HG03159 (cell line): ENCODE data around the gene LEPROT.
"Not testable (repeated sequence)": the region's sequence is repeated elsewhere in the genome, so short reads cannot be mapped to it uniquely, and the experiment has no call there.

Experiments used
- ATAC-seq: cut with Tn5 transposase; IDR thresholded peaks from one replicate; pipeline ENCODE4 v1.9.1; 2021; ENCODE audit warnings: mild to moderate bottlenecking, moderate library complexity; ENCODE audit not compliant: unreplicated experiment

The LEPROT gene, protein sequence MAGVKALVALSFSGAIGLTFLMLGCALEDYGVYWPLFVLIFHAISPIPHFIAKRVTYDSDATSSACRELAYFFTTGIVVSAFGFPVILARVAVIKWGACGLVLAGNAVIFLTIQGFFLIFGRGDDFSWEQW

DNA sequence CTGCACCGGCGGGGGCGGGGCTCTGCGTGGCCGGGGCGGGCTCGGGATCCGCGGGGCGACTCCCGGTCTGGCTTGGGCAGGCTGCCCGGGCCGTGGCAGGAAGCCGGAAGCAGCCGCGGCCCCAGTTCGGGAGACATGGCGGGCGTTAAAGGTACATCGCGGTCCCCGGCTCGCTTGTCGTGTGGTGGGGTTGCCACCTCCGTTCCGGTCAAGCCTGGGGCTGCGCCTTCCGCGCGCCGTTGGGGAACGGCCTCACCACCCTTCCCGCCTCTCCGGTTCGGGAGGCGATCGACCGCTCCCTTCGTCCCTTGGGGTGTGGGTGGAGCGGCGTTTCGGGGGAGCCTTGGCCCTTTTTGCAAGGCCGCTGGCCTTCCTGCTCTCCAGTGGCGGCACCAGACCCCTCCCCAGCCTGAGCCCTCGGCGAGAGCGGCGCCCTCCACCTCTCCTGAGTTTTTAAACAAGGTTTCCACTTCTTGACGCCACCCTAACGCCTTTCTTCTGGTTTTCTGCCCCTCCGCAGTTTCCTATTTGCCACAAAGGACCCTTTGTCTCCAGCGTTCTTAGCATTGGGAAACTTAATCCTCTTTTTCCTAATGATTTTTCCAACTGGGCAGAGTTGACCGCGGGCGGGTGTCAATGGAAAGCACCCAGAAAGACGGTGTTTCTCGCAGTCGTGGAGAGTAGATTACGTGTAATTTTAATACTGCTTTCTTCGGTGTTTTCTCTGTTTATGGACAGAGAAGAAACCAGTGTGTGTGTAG lies at the start of gene LEPROT, which contains the start of gene LEPR:
TSS of gene LEPROT (plus strand) at position 79 of the 761 bp plus-strand sequence. CDS start at position 136, 57 bp downstream.
TSS of gene LEPR (plus strand) at position 79 of the 761 bp plus-strand sequence. CDS start 144,898 bp downstream, outside the sequence.
- peak; percentile 13 for ATAC-seq

DNA sequence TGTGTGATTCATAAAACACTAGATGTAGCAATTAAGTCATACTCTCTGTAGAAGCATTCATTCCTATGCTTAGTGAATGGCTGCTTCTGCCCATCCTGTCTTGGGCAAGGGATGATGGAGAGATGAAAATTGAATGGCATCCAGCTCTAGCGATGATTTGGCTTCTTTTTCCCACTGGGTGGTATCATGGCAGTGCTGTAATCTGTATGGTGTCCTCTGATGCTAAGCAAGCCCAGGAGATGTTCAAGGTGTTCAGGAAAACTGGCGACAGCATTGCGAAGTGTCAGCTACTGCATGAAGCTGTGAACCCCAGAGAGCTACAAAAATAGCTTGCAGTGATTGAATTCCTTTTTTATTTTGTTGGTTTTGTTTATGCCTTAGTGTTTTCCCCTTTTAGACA lies 48.9 kb upstream of the LEPROT start:
- ATAC-seq, result no peak

DNA sequence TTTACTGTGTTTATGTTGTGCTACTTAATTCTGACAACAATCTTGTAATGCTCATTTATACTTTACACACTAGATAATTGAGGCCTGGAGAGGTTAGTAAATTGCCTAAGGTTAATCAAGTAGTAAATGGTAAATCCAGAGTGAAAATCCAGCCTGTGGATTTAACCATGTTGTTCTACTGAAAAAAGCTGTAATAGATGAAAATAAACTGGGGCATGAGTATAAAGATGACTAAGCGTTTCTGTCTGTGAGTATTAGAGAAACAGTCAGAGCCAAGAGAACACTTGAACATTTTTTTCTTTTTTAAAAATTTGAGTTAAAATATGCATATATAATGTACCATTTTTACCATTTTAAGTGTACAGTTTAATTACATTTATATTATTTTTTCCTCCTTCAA lies 47.9 kb upstream of the LEPROT start:
- ATAC-seq, result no peak

DNA sequence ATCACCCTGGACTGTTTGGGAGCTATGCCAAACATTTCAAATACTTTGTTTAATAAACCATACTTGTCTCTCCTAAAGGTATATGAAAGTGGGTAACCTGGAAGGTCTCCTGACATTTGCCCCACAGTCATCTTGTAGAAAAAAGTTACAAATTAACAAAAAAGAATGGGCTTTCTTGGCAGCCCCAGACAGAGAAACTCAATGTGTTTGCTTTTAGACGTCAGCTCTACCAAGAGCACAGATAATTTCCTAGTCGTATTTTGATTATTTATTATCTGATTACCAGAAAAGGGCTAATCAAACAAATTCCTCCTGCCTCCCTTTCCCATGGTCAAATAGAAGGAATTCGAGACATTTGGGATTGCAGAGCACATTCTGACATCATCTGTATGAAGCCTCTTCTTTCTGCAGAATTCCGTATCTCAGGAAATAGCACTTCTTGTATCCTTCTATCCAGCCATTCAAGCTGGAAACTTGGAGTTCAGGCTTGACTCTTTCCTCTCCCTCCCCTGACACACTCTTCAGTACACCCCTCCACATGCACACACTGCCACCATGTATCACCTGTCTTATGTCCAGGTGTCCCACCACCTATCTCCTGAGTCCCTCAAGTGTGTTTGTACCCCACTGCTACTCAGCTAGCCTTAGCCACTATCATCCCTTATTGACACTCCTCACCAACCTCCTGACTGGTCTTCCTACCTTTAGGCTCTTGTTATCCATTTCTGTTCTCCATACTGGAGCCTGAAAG lies 42.8 kb upstream of the LEPROT start:
- ATAC-seq, result no peak

DNA sequence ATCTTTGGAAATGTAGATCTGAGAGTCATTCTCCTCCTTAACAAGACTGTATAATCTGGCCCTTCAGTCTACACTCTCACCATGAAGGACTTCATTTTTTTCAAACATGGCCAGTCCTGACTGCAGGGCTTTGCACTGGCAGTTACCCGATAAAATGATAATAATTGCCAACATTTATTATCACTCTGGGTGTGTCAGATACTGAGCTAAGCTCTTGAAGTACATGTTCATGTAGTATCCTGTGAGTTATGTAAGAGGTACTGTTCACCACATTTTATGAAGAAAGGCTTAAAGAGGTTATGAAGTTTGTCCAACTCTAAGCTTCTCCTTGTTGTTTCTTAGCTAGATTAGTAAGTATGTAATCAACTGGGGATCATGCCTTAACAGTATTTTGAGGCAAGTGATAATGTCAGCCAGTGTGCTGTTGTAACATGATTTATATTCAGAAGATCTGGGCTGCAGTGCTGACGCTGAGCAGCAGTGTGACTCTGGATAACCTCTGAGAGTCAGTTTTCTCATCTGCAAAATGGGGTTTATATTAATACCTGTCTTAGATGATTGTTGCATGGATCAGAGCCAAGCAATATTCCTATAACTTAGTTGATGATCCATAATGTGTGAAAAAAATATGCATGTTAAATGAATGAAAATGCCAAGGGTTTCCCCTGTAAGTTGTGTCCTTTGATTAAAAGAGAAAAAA lies 42.1 kb upstream of the LEPROT start:
- no peak for ATAC-seq

DNA sequence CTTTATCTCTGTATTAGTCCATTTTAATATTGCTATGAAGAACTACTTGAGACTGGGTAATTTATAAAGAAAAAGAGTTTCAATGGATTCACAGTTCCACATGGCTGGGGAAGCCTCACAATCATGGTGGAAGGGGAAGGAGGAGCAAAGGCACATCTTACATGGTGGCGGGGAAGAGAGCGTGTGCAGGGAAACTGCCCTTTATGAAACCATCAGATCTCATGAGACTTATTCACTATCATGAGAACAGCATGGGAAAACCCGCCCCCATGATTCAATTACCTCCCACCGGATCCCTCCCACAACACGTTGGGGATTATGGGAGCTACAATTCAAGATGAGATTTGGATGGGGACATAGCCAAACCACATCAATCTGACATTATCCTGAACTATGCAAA lies 36.0 kb upstream of the LEPROT start:
- ATAC-seq, result not testable (repeated sequence)

DNA sequence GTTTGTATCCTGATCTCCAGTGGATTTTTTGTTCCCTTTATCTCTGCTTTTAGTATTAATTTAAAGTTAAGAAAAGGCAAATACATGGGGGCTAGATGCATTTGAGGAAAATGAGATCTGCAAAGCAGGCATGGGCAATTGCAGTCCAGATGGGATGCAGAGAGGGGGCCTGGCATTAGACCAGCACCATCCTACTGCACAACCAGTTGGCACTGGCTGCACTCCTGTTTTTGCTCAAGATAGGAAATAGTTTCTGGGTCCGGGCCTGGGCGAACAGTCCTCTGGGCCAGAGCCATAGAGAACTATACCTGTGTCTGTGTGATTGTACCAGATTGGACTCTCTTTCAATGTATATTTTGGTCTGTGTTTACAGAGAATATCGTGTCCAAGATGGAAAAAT lies 34.0 kb upstream of the LEPROT start:
- ATAC-seq, result no peak

DNA sequence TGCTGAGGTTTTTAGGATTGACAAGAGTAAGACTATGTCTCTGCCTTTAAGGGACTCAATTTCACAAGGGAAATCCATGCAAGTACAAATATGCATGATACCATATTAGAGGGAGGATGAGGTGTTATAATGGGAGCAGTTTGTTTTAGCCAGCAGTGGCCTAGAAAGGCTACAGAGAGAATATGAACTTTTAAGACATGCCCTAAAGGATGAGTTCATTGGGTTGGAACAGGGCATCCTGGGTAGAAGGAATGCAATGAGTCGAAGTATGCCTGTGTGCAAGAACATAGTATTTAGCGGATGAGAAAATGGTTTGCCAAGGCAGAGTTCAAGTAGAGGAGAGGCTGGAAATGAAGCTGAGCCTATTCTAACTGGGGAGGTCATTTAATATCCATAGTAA lies 32.6 kb upstream of the LEPROT start:
- no peak for ATAC-seq

DNA sequence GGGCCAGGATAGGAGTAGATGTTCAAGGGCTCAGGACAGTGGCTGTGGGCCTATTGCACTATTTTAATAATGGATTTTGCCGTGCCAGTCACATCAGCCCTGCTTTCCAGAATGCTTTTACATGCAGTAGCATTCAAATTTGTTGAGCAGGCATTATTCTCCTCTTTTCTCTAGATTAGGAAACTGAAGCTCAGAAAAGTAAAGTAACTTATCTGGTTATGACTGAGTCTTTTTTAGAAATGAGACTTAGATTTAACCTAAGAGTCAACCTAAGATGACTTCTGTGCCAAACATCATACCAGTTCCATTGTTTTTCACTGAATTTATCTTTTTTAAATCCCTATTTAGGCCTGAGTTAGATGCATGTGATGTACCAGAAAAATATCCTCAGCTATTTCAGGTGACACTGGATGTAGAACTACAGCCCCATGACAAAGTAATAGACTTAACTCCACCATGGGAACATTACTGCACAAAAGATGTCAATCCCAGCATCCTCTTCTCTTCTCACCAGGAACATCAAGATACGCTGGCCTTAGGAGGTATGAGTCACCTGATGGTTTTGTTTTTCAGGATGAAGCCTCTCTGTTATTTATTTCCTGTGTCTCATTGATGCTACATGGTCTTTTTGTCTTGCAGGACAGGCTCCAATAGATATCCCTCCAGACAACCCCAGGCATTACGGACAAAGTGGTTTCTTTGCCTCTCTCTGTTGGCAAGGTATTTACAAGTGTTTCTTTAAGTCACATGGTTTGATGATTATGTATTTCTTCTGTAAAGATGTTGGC lies 31.4 kb upstream of the LEPROT start:
- ATAC-seq, result no peak

DNA sequence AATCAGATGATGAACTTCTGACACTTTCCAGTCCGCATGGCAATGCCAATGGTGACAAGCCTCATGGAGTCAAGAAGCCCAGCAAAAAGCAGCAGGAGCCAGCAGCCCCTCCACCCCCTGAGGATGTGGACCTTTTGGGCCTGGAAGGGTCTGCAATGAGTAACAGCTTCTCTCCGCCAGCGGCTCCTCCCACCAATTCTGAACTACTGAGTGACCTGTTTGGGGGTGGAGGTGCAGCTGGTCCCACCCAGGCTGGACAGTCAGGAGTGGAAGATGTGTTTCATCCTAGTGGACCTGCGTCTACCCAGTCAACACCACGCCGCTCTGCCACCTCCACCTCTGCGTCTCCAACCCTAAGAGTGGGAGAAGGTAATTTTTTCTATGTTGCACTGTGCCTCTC lies 28.0 kb upstream of the LEPROT start:
- no peak for ATAC-seq

DNA sequence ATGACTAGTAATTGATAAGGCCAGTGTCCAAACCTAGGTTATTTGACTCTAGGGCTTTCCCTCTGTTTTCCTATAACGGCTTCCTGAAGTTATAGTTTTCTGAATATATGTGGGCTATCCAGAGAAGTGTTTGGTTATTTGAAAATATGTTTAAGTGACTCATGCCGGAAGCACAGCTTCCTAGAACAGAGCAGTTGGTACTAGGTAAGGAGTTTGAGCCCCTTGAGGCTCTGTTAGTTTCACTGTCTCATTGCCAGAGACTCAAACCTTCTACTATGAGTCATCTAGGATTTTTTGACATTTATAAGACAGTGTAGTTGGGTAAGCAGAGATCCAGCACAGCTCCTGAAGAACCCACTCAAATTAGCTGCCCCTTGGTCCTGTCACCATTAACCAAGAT lies 27.1 kb upstream of the LEPROT start:
- peak; percentile 80 for ATAC-seq

DNA sequence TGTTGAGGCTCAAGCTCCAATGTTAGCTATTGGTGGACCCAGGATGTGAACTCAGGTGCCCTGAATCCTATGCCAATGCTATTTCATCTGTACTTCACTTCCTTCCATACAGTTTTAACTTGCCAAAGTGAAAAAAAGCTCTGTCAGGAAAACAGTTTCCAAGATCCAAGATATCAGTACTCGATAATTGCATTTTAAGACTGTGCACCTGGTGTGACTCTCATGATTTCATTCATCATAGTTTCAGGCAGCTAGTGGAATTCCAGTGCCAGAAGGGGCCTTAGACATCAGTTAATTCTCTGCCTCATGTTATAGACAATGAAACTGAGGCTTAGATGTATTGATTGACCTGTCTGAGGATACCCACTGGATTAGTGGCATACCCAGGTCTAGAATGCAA lies 26.5 kb upstream of the LEPROT start:
- no peak for ATAC-seq

DNA sequence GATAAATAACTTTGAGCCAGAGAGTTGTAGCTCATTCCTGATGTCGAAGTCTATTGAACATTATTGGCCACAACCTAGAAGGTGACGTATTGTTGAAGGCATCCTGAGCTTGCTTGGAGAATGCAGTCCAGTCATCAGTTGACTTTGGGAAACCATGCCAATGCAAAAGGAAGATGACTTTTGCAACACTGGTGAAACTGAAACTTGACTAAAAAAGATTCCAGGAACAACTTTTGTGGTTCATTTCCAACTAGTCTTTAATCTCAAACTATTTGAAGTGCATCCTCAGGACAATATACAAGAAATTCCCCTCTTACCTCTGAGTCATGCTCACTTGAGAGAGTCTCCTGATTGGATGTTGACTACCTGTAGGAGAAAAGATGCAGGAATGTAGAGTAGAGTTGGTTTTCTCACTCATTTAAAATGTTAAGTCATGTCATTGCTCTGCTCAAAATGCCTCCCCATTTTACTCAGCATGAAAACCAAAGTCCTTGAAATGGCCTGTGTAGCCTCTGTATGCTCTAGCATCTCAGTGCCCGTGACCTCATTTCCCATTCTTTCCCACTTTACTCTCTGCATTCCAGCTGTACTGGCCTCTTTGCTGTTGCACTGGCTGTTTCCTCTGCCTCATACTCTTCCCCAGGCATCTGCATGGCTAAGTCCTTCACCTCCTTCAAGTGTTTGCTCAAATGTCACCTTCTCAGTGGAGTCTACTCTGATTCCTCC lies 24.4 kb upstream of the LEPROT start:
- no peak for ATAC-seq

DNA sequence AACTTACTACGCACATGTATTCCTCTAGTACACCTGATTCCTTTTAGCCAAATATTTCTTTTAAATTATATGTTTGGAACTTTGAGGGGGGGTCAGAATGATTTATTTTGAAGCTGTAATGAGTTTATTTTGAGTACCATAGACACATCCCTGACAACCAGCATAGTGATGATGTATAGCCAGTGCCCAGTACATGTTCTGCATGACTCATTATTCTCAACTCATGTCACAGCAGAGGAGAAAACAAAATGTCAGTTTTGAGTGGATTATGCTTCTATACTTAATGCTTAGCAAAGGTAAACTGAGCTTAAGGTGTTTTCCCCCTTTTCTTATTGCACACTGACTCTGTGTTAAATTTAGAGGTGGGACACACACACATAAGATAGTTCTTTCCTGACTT lies 22.4 kb upstream of the LEPROT start:
- ATAC-seq, result no peak

DNA sequence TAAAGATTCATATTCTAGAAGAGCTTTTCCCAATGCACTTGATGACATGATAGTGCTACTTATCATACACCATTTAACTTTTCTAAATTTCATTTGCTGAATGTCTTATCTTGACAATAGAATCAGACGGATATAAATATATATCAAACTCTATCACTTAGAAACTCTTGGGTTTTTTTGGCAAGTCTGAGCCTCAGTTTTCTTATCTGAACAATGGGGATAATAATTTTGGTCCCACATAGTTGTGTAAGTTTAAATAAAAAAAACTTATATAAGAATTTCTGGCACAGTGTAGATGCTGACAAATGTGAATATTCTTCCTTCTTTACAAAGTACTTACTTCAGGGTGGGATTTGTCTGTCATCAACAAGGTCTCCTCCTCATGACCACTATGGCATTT lies 21.5 kb upstream of the LEPROT start:
- ATAC-seq, result no peak

DNA sequence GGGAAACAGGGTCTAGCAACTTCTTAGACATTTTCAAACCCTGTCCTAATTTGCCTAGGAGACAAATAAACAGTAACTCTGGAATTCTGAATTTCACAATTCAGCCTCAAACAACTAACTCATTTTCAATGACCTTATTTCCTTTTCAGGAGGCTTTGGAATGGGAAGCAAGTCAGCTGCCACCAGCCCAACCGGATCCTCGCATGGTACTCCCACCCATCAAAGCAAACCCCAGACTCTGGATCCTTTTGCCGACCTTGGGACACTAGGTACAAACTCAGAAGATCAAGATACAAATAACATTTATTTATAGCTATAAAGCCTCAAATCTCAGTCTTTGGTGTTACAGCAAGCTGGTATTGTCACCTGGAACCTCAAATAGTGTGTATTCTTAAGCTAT lies 18.9 kb upstream of the LEPROT start:
- ATAC-seq, result no peak

DNA sequence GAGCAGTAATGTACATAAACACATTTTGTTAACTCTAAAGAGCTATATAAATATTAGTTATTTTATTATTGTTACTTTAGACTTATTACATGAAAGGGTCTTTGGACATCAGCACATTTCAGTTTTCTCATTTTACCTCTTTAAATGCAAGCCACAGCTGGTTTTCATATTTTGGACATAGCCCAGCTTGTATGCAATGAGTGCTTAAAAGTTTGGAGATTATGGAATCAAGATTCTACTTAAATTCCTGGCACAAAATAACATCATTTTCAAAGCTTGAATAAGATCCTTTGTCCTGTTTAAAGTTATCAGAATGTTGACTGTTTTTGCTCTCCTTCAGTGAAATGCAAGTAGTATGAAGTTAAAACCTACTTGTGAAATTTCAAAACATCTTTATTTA lies 15.5 kb upstream of the LEPROT start:
- no peak for ATAC-seq

DNA sequence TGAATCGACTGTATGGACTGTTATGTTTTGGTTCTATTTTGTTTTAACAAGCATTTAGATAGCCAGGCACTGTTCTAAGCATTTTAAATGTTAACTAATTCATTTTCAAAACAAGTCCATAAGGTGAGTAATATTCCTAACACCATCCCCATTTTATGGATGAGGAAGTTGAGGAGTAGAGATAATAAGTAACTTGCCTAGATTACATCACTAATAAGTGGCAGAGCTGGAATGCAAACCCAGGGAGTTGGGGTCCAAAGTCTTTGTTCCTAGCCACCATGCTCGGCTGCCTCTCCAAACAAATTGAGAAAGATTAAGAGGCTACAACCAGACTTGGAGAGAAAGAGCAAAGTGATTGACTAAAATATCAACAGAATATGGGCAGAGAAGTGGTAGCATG lies 12.6 kb upstream of the LEPROT start:
- no peak for ATAC-seq

DNA sequence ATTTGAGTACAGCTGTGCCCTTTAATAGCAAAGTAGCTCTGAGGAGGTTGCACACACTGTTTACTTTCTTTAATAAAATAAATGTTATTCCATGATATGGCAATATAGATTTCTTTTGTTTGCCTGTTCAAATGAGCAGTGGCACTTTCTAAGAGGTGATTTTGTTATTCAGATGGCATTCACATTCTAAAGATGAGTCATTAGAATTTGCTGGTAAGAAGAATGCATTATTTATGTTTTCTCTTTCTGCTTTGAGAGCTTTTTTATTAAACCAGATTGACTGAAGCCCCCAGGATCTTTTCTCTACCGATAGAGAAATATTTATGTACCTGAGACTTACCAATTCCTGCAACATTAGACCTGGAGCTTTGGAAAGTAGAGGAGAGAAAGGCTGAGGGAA lies 11.2 kb upstream of the LEPROT start:
- no peak for ATAC-seq

DNA sequence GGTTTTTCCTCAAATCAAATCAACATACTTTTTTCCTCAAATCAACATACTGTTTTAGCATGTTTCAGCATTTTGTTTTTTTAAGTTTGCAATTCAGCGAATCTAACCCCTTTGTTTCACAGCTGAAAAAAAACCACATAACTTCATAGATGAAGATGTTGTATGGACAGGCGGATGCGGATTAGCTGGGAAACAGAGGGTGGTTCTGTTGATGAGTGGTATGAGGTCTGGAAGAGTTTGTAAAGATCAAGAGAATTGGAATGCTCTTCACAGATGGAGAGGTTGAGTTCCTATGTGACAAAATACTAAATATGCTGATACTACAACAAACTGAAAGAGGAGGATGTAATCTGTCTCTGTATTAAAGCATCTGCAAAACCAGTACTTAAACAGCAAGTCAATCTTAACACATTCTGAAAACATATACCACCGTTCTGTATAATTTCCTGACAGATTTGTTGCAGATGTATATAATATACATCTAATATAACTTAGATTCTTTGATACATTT lies 10.6 kb upstream of the LEPROT start:
- ATAC-seq, result no peak
